Liver (tissue), 9 donors: ENCODE measurements around the gene THSD4. TPM values are rescaled to one million over a fixed set of nuclear protein-coding genes. Genes with fewer than 3 reads are reported as not detected.

Experiments used
- DNase-seq: peaks from one replicate; pipeline ENCODE4 v3.0.0-alpha.2; 2017; ENCODE audit warnings: low spot score
- H3K27ac ChIP-seq, 2 donors: one replicate each; pipeline ENCODE4 v1.7.0; 2013; ENCODE audit warnings: inconsistent platforms in 2 of 2, low read length in 2 of 2, control low read depth in 1 of 2, low read depth in 1 of 2, mild to moderate bottlenecking in 1 of 2
- H3K27me3 ChIP-seq, 4 donors: one replicate each; pipeline versions ENCODE4 v1.6.1 to v1.7.0; 2013; ENCODE audit warnings: low read length in 3 of 4, inconsistent platforms in 1 of 4, mild to moderate bottlenecking in 1 of 4, moderate library complexity in 1 of 4; ENCODE audit not compliant: control insufficient read depth in 4 of 4, insufficient read depth in 4 of 4
- H3K36me3 ChIP-seq, 4 donors: one replicate each; pipeline versions ENCODE4 v1.6.1 to v1.7.0; 2013; ENCODE audit warnings: low read length in 3 of 4, mild to moderate bottlenecking in 3 of 4, low read depth in 1 of 4, moderate library complexity in 1 of 4; ENCODE audit not compliant: control insufficient read depth in 4 of 4, insufficient read depth in 3 of 4
- H3K4me1 ChIP-seq, 4 donors: one replicate each; pipeline versions ENCODE4 v1.6.1 to v1.7.0; 2013; ENCODE audit warnings: low read length in 3 of 4, mild to moderate bottlenecking in 3 of 4, moderate library complexity in 1 of 4; ENCODE audit not compliant: control insufficient read depth in 4 of 4, insufficient read depth in 4 of 4
- H3K4me3 ChIP-seq, 3 donors: one replicate each; pipeline versions ENCODE4 v1.6.1 to v1.7.0; 2013; ENCODE audit warnings: low read length in 3 of 3, control low read depth in 1 of 3, low read depth in 1 of 3, mild to moderate bottlenecking in 1 of 3
- H3K9ac ChIP-seq, 2 donors: one replicate each; pipeline ENCODE4 v1.7.0; 2013; ENCODE audit warnings: low read length in 2 of 2, mild to moderate bottlenecking in 2 of 2, moderate library complexity in 2 of 2, control low read depth in 1 of 2, low read depth in 1 of 2
- H3K9me3 ChIP-seq, 4 donors: one replicate each; pipeline versions ENCODE4 v1.6.1 to v1.7.0; 2013; ENCODE audit warnings: low read length in 3 of 4; ENCODE audit not compliant: control insufficient read depth in 4 of 4
- CTCF ChIP-seq: fragments of 150-350 bp; IDR thresholded peaks from 2 replicates; pipeline ENCODE4 v1.5.1; 2017; ENCODE audit warnings: improper control_type of control experiment, low read depth, low read length; ENCODE audit not compliant: missing input control
- EGR1 ChIP-seq, 2 donors: IDR thresholded peaks; 2 replicates each; pipeline ENCODE4 v1.6.1; 2016 to 2018; ENCODE audit warnings: antibody characterized with exemption in 2 of 2, low read depth in 2 of 2
- FOXA1 ChIP-seq: IDR thresholded peaks from 2 replicates; pipeline ENCODE4 v1.6.1; 2016; ENCODE audit warnings: antibody characterized with exemption
- FOXA2 ChIP-seq: IDR thresholded peaks from 2 replicates; pipeline ENCODE4 v1.6.1; 2016; ENCODE audit warnings: antibody characterized with exemption
- GABPA ChIP-seq, 2 donors: IDR thresholded peaks in 1 of 2; conservative IDR thresholded peaks in 1 of 2; 2 replicates each; pipeline ENCODE4 v1.6.1; 2016; ENCODE audit warnings: antibody characterized with exemption in 2 of 2, mild to moderate bottlenecking in 1 of 2, moderate library complexity in 1 of 2
- HNF4A ChIP-seq, 2 donors: conservative IDR thresholded peaks; 2 replicates each; pipeline ENCODE4 v1.6.1; 2016; ENCODE audit warnings: antibody characterized with exemption in 2 of 2, mild to moderate bottlenecking in 2 of 2
- JUND ChIP-seq, 2 donors: IDR thresholded peaks; 2 replicates each; pipeline ENCODE4 v1.6.1; 2016; ENCODE audit warnings: antibody characterized with exemption in 2 of 2
- NR2F2 ChIP-seq: IDR thresholded peaks from 2 replicates; pipeline ENCODE4 v1.6.1; 2016; ENCODE audit warnings: antibody characterized with exemption
- RAD21 ChIP-seq, 2 donors: IDR thresholded peaks; 2 replicates each; pipeline ENCODE4 v1.6.1; 2016; ENCODE audit warnings: antibody characterized with exemption in 2 of 2, mild to moderate bottlenecking in 2 of 2
- RXRA ChIP-seq, 2 donors: IDR thresholded peaks; 2 replicates each; pipeline ENCODE4 v1.6.1; 2017 to 2018; ENCODE audit warnings: antibody characterized with exemption in 2 of 2, mild to moderate bottlenecking in 1 of 2
- TAF1 ChIP-seq: conservative IDR thresholded peaks from 2 replicates; pipeline ENCODE4 v1.6.1; 2016; ENCODE audit warnings: antibody characterized with exemption, mild to moderate bottlenecking
- YY1 ChIP-seq: IDR thresholded peaks from 2 replicates; pipeline ENCODE4 v1.6.1; 2016; ENCODE audit warnings: antibody characterized with exemption, mild to moderate bottlenecking
- WGBS: extraction: QIAGEN DNeasy Blood & Tissue Kit; methylation state at CpG from one replicate; pipeline ENCODE4 v1.1.7; 2013; 5-methylcytosine and 5-hydroxymethylcytosine counted together
- polyA plus RNA-seq, 2 donors: library from polyadenylated mRNA; stranded (reverse) in 1 of 2; unstranded in 1 of 2; fragments of 200-250 nt in 1 of 2; fragments of >200 nt in 1 of 2; fragmentation: Nextera tagmentation in 1 of 2; extraction: Ambion mirVana in 1 of 2; gene quantifications; one replicate each; pipeline versions ENCODE4 v1.2.1 to v1.2.3, GENCODE V29; 2013 to 2015
- total RNA-seq, 2 donors: library from RNA; depleted of rRNA; stranded (reverse); fragments of >200 nt; gene quantifications; one replicate each; pipeline ENCODE4 v1.2.3, GENCODE V29; 2014
- TF ChIP-seq, protein P1 (sequence below): IDR thresholded peaks from 2 replicates; pipeline ENCODE4 v1.6.1; 2016; ENCODE audit warnings: antibody characterized with exemption
- TF ChIP-seq, protein P2 (sequence below): IDR thresholded peaks from 2 replicates; pipeline ENCODE4 v1.6.1; 2016; ENCODE audit warnings: antibody characterized with exemption, mild to moderate bottlenecking
- TF ChIP-seq, protein P3 (sequence below): IDR thresholded peaks from 2 replicates; pipeline ENCODE4 v1.6.1; 2016; ENCODE audit warnings: antibody characterized with exemption
- TF ChIP-seq, protein P4 (sequence below): IDR thresholded peaks from 2 replicates; pipeline ENCODE4 v1.6.1; 2016; ENCODE audit warnings: antibody characterized with exemption
- donor health status: healthy.
- donor health status: healthy.
- donor health status: healthy.
- donor health status: healthy.
- donor health status: healthy.

Gene THSD4
- total and polyA plus RNA-seq, 4 donors: 0.23 to 11.5 (median 1.9) TPM

- Histone ChIP-seq H3K36me3 (peaks cover 0 to 3% (median 0%) of the 10 kb centered on the region in 4 donors), H3K9me3 (no peaks in the 10 kb centered on the region), H3K4me3 (no peak overlapping the region), H3K4me1 (peaks cover 0 to 32% (median 14%) of the 10 kb centered on the region in 4 donors), H3K9ac (no peak overlapping the region), H3K27me3 (no peaks in the 10 kb centered on the region), H3K27ac (peak overlapping the region; percentile 76 to 78)
- WGBS: 78% methylated on average over 5 of the region's 5 CpGs
- TF ChIP-seq RAD21 (IDR thresholded peaks at IDR 0.05) (no peak), EGR1 (IDR thresholded peaks at IDR 0.05; ENCODE audit: low read depth in 2 of 2) (no peak), CTCF (no peak), GABPA (IDR thresholded peaks at IDR 0.05 in 1 of 2, conservative IDR thresholded peaks at IDR 0.05 in 1 of 2) (no peak), TAF1 (no peak), FOXA2 (no peak), HNF4A (conservative IDR thresholded peaks at IDR 0.05) (no peak), NR2F2 (no peak), RXRA (IDR thresholded peaks at IDR 0.05) (no peak), YY1 (no peak)
- TF ChIP-seq, protein P1, sequence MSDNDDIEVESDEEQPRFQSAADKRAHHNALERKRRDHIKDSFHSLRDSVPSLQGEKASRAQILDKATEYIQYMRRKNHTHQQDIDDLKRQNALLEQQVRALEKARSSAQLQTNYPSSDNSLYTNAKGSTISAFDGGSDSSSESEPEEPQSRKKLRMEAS: no peak
- TF ChIP-seq, protein P2, sequence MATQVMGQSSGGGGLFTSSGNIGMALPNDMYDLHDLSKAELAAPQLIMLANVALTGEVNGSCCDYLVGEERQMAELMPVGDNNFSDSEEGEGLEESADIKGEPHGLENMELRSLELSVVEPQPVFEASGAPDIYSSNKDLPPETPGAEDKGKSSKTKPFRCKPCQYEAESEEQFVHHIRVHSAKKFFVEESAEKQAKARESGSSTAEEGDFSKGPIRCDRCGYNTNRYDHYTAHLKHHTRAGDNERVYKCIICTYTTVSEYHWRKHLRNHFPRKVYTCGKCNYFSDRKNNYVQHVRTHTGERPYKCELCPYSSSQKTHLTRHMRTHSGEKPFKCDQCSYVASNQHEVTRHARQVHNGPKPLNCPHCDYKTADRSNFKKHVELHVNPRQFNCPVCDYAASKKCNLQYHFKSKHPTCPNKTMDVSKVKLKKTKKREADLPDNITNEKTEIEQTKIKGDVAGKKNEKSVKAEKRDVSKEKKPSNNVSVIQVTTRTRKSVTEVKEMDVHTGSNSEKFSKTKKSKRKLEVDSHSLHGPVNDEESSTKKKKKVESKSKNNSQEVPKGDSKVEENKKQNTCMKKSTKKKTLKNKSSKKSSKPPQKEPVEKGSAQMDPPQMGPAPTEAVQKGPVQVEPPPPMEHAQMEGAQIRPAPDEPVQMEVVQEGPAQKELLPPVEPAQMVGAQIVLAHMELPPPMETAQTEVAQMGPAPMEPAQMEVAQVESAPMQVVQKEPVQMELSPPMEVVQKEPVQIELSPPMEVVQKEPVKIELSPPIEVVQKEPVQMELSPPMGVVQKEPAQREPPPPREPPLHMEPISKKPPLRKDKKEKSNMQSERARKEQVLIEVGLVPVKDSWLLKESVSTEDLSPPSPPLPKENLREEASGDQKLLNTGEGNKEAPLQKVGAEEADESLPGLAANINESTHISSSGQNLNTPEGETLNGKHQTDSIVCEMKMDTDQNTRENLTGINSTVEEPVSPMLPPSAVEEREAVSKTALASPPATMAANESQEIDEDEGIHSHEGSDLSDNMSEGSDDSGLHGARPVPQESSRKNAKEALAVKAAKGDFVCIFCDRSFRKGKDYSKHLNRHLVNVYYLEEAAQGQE: no peak
- DNase-seq: no peak
Observed at GRCh38 chr15:71677766-71678165, 562.5 kb downstream of the THSD4 start.

DNA sequence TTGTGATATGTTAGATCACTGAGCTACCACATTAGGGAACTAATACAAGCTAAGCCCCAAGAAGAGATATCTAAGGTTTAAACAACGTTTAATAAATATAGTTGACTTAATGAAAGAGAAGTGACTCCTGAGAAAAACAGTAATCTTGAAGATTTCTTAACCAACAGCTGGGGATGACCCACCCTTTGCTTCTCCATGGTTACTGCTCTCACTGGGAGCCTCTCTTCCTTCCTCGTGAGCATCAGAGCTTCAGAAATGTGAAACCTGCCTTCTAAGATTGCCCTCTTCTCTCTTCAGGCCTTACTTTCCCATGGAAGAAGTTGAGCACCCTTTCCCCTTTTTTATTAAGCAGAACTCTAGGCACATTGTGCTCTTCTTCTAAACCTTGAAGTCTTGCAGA is 562.9 kb downstream of the THSD4 start:
- TF ChIP-seq CTCF (no peak), HNF4A (conservative IDR thresholded peaks at IDR 0.05) (no peak), JUND (IDR thresholded peaks at IDR 0.05) (no peak), GABPA (IDR thresholded peaks at IDR 0.05 in 1 of 2, conservative IDR thresholded peaks at IDR 0.05 in 1 of 2) (no peak), NR2F2 (no peak), RXRA (IDR thresholded peaks at IDR 0.05) (no peak), FOXA2 (no peak), FOXA1 (no peak), RAD21 (IDR thresholded peaks at IDR 0.05) (no peak)
- TF ChIP-seq, protein P3, sequence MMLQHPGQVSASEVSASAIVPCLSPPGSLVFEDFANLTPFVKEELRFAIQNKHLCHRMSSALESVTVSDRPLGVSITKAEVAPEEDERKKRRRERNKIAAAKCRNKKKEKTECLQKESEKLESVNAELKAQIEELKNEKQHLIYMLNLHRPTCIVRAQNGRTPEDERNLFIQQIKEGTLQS: no peak
- TF ChIP-seq, protein P4, sequence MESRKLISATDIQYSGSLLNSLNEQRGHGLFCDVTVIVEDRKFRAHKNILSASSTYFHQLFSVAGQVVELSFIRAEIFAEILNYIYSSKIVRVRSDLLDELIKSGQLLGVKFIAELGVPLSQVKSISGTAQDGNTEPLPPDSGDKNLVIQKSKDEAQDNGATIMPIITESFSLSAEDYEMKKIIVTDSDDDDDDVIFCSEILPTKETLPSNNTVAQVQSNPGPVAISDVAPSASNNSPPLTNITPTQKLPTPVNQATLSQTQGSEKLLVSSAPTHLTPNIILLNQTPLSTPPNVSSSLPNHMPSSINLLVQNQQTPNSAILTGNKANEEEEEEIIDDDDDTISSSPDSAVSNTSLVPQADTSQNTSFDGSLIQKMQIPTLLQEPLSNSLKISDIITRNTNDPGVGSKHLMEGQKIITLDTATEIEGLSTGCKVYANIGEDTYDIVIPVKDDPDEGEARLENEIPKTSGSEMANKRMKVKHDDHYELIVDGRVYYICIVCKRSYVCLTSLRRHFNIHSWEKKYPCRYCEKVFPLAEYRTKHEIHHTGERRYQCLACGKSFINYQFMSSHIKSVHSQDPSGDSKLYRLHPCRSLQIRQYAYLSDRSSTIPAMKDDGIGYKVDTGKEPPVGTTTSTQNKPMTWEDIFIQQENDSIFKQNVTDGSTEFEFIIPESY: no peak
- TF ChIP-seq, protein P1: no peak
- DNase-seq: no peak
- WGBS: 45% methylated on average over 2 of the region's 2 CpGs
- Histone ChIP-seq H3K9me3 (no peaks in the 10 kb centered on the region), H3K36me3 (peaks cover 0 to 3% (median 0%) of the 10 kb centered on the region in 4 donors), H3K27me3 (no peaks in the 10 kb centered on the region), H3K4me3 (no peak overlapping the region), H3K27ac (peak overlapping the region; percentile 76 to 78), H3K9ac (no peak overlapping the region), H3K4me1 (peaks cover 0 to 32% (median 14%) of the 10 kb centered on the region in 4 donors)
